Measurements from ENCODE around the gene GNAS-AS1. TPM values are rescaled to one million over a fixed set of nuclear protein-coding genes. Genes with fewer than 3 reads are reported as not detected.

Gene GNAS-AS1
- total and polyA plus RNA-seq, 11 donors = 0.17 to 0.91 (median 0.29) TPM; not detected in 2

GRCh38 chr20:58865843-58866242 lies 15.1 kb upstream of the GNAS-AS1 start:
- ATAC-seq = no peak
- H3K36me3 ChIP-seq = no peaks in the 10 kb centered on the region
- intact Hi-C loops (cut with DNase I) = loop anchor here (2.0 to 10.0 kb wide), 5 partner anchors 219 to 631 kb away; no protein-coding TSS in a partner anchor

GRCh38 chr20:58864346-58864745 lies 13.6 kb upstream of the GNAS-AS1 start:
- Histone ChIP-seq H3K9me3 (no peaks in the 10 kb centered on the region), H3K27ac (no peak overlapping the region), H3K27me3 (peaks cover 0 to 22% (median 3%) of the 10 kb centered on the region in 9 donors), H3K4me3 (no peak overlapping the region), H3K36me3 (no peaks in the 10 kb centered on the region), H3K4me1 (peaks cover 0 to 5% (median 0%) of the 10 kb centered on the region in 12 donors)
- WGBS, 4 donors = 42 to 54% (median 50%) methylated on average over 2 of the region's 2 CpGs
- intact Hi-C loops (cut with DNase I) = loop anchor here in 5 of 10 donors (10.0 kb wide), 2 partner anchors 540 to 630 kb away; no protein-coding TSS in a partner anchor
- DNase-seq = no peak
- peak in 4 of 12 donors; percentile 11 to 28 (median 18) for TF ChIP-seq CTCF (IDR thresholded peaks at IDR 0.05)
- no peak for TF ChIP-seq POLR2A (IDR thresholded peaks at IDR 0.05)
- no peak for ATAC-seq

More at GRCh38 chr20:58865843-58866242, 15.1 kb upstream of the GNAS-AS1 start:
- no peak for DNase-seq
- no peak overlapping the region for H3K27ac ChIP-seq
- 80 to 94% (median 92%) methylated on average over 2 of the region's 2 CpGs for WGBS, 4 donors
- H3K9me3 ChIP-seq = no peaks in the 10 kb centered on the region
- peaks cover 0 to 8% (median 0%) of the 10 kb centered on the region in 12 donors for H3K4me1 ChIP-seq
- H3K4me3 ChIP-seq = no peak overlapping the region
- no peak for TF ChIP-seq CTCF (IDR thresholded peaks at IDR 0.05)
- no peak for TF ChIP-seq POLR2A (IDR thresholded peaks at IDR 0.05)
- peaks cover 0 to 11% (median 0%) of the 10 kb centered on the region in 9 donors for H3K27me3 ChIP-seq

GRCh38 chr20:58863044-58863790 lies 12.5 kb upstream of the GNAS-AS1 start:
- no peaks in the 10 kb centered on the region for H3K9me3 ChIP-seq
- no peak overlapping the region for H3K4me3 ChIP-seq
- H3K4me1 ChIP-seq = peaks cover 0 to 5% (median 0%) of the 10 kb centered on the region in 12 donors
- ATAC-seq = no peak
- WGBS, 4 donors = 73 to 84% (median 80%) methylated on average over 7 of the region's 7 CpGs
- H3K36me3 ChIP-seq = no peaks in the 10 kb centered on the region
- intact Hi-C loops (cut with DNase I) = loop anchor here in 5 of 10 donors (10.0 kb wide), 2 partner anchors 542 to 632 kb away; no protein-coding TSS in a partner anchor
- peaks cover 0 to 32% (median 3%) of the 10 kb centered on the region in 9 donors for H3K27me3 ChIP-seq
- no peak for TF ChIP-seq CTCF (IDR thresholded peaks at IDR 0.05)
- H3K27ac ChIP-seq = no peak overlapping the region
- no peak for DNase-seq

All from heart left ventricle (tissue), 16 donors.